Breast epithelium (tissue), 3 donors: ENCODE data around the gene GGN.

ENCODE experiments used
- CTCF ChIP-seq, 3 donors: fragments of 450-650 bp; IDR thresholded peaks; one replicate each; pipeline ENCODE4 v1.5.1; 2016 to 2017; ENCODE audit warnings: antibody characterized with exemption in 3 of 3, mild to moderate bottlenecking in 3 of 3, moderate library complexity in 3 of 3
- POLR2A ChIP-seq: fragments of 450-650 bp; IDR thresholded peaks from one replicate; pipeline ENCODE4 v1.6.1; 2016; ENCODE audit warnings: antibody characterized with exemption, mild to moderate bottlenecking, moderate library complexity

GRCh38 chr19:38422438-38422837 lies 34.6 kb upstream of the GGN start:
- TF ChIP-seq CTCF (IDR thresholded peaks at IDR 0.05): no peak
- no peak for TF ChIP-seq POLR2A
